CD4-positive, alpha-beta T cell (primary cell): ENCODE results near the gene OR1J1. TPM values are rescaled to one million over a fixed set of nuclear protein-coding genes. Genes with fewer than 3 reads are reported as not detected.

Experiments
- ATAC-seq: fragments of 200-7000 bp; cut with Tn5 transposase; one replicate; pipeline ENCODE4 v1.10.0; 2022; ENCODE audit warnings: mild to moderate bottlenecking; ENCODE audit not compliant: poor library complexity
- CTCF ChIA-PET: fragments of 350-600 bp; sonication (Branson Sonifier 250); formaldehyde crosslinking; loops from one replicate; lab custom pipeline; 2021; ENCODE audit warnings: antibody characterized with exemption, inconsistent platforms; lab: Charles Lee
- POLR2A ChIA-PET: fragments of 350-600 bp; sonication (Branson Sonifier 250); formaldehyde crosslinking; loops from one replicate; lab custom pipeline; 2021; ENCODE audit warnings: antibody characterized with exemption, inconsistent platforms; lab: Charles Lee
- DNase-seq, 14 experiments: peaks; one replicate each; pipeline ENCODE4 v3.0.0-alpha.2; 2013 to 2020; ENCODE audit warnings: mixed read lengths in 2 of 14
- H3K27ac ChIP-seq, 2 donors: one replicate each; pipeline versions ENCODE4 v1.5.1 to v1.7.0; 2013; ENCODE audit warnings: low read length in 2 of 2, low read depth in 1 of 2, mild to moderate bottlenecking in 1 of 2
- H3K27me3 ChIP-seq, 2 experiments: 1 replicate in 1 of 2; 2 replicates in 1 of 2; pipeline versions ENCODE4 v1.6.1 to v1.7.0; 2013; ENCODE audit warnings: low read length in 2 of 2, control low read depth in 1 of 2, mild to moderate bottlenecking in 1 of 2, moderate library complexity in 1 of 2; ENCODE audit not compliant: insufficient read depth in 2 of 2, control insufficient read depth in 1 of 2
- H3K36me3 ChIP-seq: one replicate; pipeline ENCODE4 v1.6.1; 2013; ENCODE audit warnings: low read length, control low read depth; ENCODE audit not compliant: insufficient read depth
- H3K4me1 ChIP-seq: one replicate; pipeline ENCODE4 v1.6.1; 2013; ENCODE audit warnings: low read length, control low read depth; ENCODE audit not compliant: insufficient read depth
- H3K4me3 ChIP-seq: one replicate; pipeline ENCODE4 v1.5.1; 2013; ENCODE audit warnings: mild to moderate bottlenecking, low read length, moderate library complexity
- H3K9me3 ChIP-seq, 2 experiments: 1 replicate in 1 of 2; 2 replicates in 1 of 2; pipeline versions ENCODE4 v1.6.1 to v1.7.0; 2013; ENCODE audit warnings: low read length in 2 of 2, mild to moderate bottlenecking in 2 of 2, control low read depth in 1 of 2, moderate library complexity in 1 of 2; ENCODE audit not compliant: control insufficient read depth in 1 of 2, insufficient read depth in 1 of 2
- H3K27ac Mint-ChIP-seq: one replicate; pipeline ENCODE4 v1.8.0; 2020; ENCODE audit warnings: mixed read lengths
- H3K27me3 Mint-ChIP-seq: one replicate; pipeline ENCODE4 v1.8.0; 2021; ENCODE audit warnings: mixed read lengths
- H3K36me3 Mint-ChIP-seq: one replicate; pipeline ENCODE4 v1.8.0; 2021; ENCODE audit warnings: low read depth, mixed read lengths
- H3K4me1 Mint-ChIP-seq: one replicate; pipeline ENCODE4 v1.8.0; 2021; ENCODE audit warnings: low read depth, mixed read lengths
- H3K4me3 Mint-ChIP-seq: one replicate; pipeline ENCODE4 v1.8.0; 2020; ENCODE audit warnings: mild to moderate bottlenecking, mixed read lengths
- H3K9me3 Mint-ChIP-seq: one replicate; pipeline ENCODE4 v1.8.0; 2020; ENCODE audit warnings: mixed read lengths
- intact Hi-C, 2 experiments: fragments of 100-400 bp; cut with DNase I in 1 of 2; cut with micrococcal nuclease in 1 of 2; formaldehyde crosslinking; loops; one replicate each; pipeline versions ENCODE4 v1.15.1 to v1.9.0; 2023 to 2025; cut with DNase I, micrococcal nuclease
- polyA plus RNA-seq, 2 donors: library from polyadenylated mRNA; unstranded; fragments of 120-200 nt; gene quantifications; one replicate each; pipeline ENCODE4 v1.2.1, GENCODE V29; 2013
- total RNA-seq, 174 experiments: library from RNA in 2 of 174; stranded (reverse) in 2 of 174; gene quantifications; one replicate each; pipeline ENCODE4 v1.2.3 and lab custom pipeline; 2021 to 2026
- TF ChIP-seq, protein P1 (sequence below): fragments of 200-600 bp; IDR thresholded peaks from one replicate; pipeline ENCODE4 v1.8.0; 2022; ENCODE audit warnings: antibody characterized with exemption, mild to moderate bottlenecking

The OR1J1 gene
- total RNA-seq (not detected), total RNA-seq (lab: John Stamatoyannopoulos, UW) (0 to 0.05 (median 0) reads per million in 172 experiments)
- polyA plus RNA-seq (2013, experiment 1 of 2), result not detected
- polyA plus RNA-seq (2013, experiment 2 of 2), result 0.05 TPM

GRCh38 chr9:122477826-122478225 lies at the start of gene OR1J1:
OR1J1 (minus strand) TSS chr9:122477926; CDS start chr9:122477926, 0 bp downstream.
- no peaks in the 10 kb centered on the region for H3K36me3 Mint-ChIP-seq
- DNase-seq (no peak), ATAC-seq (no peak)
- Histone ChIP-seq H3K4me3 (no peak within 1 kb of the TSS), H3K9me3 (no peaks in the 10 kb centered on the region), H3K36me3 (no peaks in the 10 kb centered on the region), H3K27me3 (peaks cover 0 to 3% of the 10 kb centered on the region in 2 experiments), H3K4me1 (no peaks in the 10 kb centered on the region), H3K27ac (no peak within 1 kb of the TSS)
- TF ChIP-seq, protein P1, sequence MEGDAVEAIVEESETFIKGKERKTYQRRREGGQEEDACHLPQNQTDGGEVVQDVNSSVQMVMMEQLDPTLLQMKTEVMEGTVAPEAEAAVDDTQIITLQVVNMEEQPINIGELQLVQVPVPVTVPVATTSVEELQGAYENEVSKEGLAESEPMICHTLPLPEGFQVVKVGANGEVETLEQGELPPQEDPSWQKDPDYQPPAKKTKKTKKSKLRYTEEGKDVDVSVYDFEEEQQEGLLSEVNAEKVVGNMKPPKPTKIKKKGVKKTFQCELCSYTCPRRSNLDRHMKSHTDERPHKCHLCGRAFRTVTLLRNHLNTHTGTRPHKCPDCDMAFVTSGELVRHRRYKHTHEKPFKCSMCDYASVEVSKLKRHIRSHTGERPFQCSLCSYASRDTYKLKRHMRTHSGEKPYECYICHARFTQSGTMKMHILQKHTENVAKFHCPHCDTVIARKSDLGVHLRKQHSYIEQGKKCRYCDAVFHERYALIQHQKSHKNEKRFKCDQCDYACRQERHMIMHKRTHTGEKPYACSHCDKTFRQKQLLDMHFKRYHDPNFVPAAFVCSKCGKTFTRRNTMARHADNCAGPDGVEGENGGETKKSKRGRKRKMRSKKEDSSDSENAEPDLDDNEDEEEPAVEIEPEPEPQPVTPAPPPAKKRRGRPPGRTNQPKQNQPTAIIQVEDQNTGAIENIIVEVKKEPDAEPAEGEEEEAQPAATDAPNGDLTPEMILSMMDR, result no peak
- H3K9me3 Mint-ChIP-seq, result no peaks in the 10 kb centered on the region
- no peaks in the 10 kb centered on the region for H3K4me1 Mint-ChIP-seq
- intact Hi-C loops, result no loop called here
- POLR2A ChIA-PET, result no interaction called here
- CTCF ChIA-PET, result no interaction called here
- H3K4me3 Mint-ChIP-seq, result no peak within 1 kb of the TSS
- peaks cover 34% of the 10 kb centered on the region for H3K27me3 Mint-ChIP-seq
- H3K27ac Mint-ChIP-seq, result no peak within 1 kb of the TSS

DNA sequence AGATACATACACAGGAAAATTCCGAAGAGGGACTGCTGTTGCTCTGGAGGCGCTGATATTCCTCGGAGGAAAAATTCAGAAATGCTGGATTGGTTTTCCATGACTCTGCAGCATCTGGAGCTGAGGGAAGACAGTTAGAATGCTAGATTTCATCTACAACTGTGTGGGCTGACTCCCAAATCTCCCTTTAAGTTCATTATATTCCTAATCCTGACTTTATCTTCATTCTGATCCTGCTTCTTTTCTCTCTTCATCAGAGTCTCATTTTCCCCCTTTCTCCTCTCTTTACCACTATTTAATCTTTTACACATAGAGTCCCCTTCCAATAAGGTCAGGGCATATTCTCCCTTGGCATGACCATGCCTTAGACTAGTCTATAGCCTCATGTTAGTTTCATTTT lies 49.5 kb upstream of the OR1J1 start, which contains the start of gene OR1N1:
OR1N1 (minus strand) TSS at position 101 of the 400 bp plus-strand sequence; CDS start at position 101, 0 bp downstream.
- no peak within 1 kb of the TSS for H3K27ac Mint-ChIP-seq
- H3K4me3 ChIP-seq, result no peak within 1 kb of the TSS
- TF ChIP-seq, protein P1, result no peak
- H3K4me3 Mint-ChIP-seq, result no peak within 1 kb of the TSS
- DNase-seq, result no peak
- no peaks in the 10 kb centered on the region for H3K4me1 Mint-ChIP-seq
- intact Hi-C loops, result no loop called here
- no peaks in the 10 kb centered on the region for H3K36me3 Mint-ChIP-seq
- no peaks in the 10 kb centered on the region for H3K4me1 ChIP-seq
- H3K36me3 ChIP-seq, result no peaks in the 10 kb centered on the region
- ATAC-seq, result no peak
- no peaks in the 10 kb centered on the region for H3K9me3 ChIP-seq
- CTCF ChIA-PET, result no interaction called here
- no peak within 1 kb of the TSS for H3K27ac ChIP-seq
- no peaks in the 10 kb centered on the region for H3K9me3 Mint-ChIP-seq
- peaks cover 7 to 18% of the 10 kb centered on the region in 2 experiments for H3K27me3 ChIP-seq
- H3K27me3 Mint-ChIP-seq, result peaks cover 25% of the 10 kb centered on the region
- POLR2A ChIA-PET, result no interaction called here

- H3K27me3 Mint-ChIP-seq, result peaks cover 25% of the 10 kb centered on the region
- H3K36me3 Mint-ChIP-seq, result no peaks in the 10 kb centered on the region
- intact Hi-C loops, result no loop called here
- Histone ChIP-seq H3K27me3 (peaks cover 7 to 19% of the 10 kb centered on the region in 2 experiments), H3K4me1 (no peaks in the 10 kb centered on the region), H3K27ac (no peak overlapping the region), H3K9me3 (no peaks in the 10 kb centered on the region), H3K36me3 (no peaks in the 10 kb centered on the region), H3K4me3 (no peak overlapping the region)
- POLR2A ChIA-PET, result no interaction called here
- TF ChIP-seq, protein P1, result no peak
- ATAC-seq (no peak), DNase-seq (no peak)
- CTCF ChIA-PET, result no interaction called here
- H3K4me1 Mint-ChIP-seq, result no peaks in the 10 kb centered on the region
- H3K4me3 Mint-ChIP-seq, result no peak overlapping the region
- H3K27ac Mint-ChIP-seq, result no peak overlapping the region
- no peaks in the 10 kb centered on the region for H3K9me3 Mint-ChIP-seq
These were observed 48.9 kb upstream of the OR1J1 start for GRCh38 chr9:122526602-122527001.
